GM21526 (cell line): ENCODE data around the gene NEK9.
"Not testable (repeated sequence)": the region's sequence is repeated elsewhere in the genome, so short reads cannot be mapped to it uniquely, and the experiment has no call there.

Experiments
- ATAC-seq: cut with Tn5 transposase; IDR thresholded peaks from one replicate; pipeline ENCODE4 v1.9.1; 2021; ENCODE audit warnings: moderate library complexity; ENCODE audit not compliant: unreplicated experiment, low FRiP score

NEK9 gene

DNA sequence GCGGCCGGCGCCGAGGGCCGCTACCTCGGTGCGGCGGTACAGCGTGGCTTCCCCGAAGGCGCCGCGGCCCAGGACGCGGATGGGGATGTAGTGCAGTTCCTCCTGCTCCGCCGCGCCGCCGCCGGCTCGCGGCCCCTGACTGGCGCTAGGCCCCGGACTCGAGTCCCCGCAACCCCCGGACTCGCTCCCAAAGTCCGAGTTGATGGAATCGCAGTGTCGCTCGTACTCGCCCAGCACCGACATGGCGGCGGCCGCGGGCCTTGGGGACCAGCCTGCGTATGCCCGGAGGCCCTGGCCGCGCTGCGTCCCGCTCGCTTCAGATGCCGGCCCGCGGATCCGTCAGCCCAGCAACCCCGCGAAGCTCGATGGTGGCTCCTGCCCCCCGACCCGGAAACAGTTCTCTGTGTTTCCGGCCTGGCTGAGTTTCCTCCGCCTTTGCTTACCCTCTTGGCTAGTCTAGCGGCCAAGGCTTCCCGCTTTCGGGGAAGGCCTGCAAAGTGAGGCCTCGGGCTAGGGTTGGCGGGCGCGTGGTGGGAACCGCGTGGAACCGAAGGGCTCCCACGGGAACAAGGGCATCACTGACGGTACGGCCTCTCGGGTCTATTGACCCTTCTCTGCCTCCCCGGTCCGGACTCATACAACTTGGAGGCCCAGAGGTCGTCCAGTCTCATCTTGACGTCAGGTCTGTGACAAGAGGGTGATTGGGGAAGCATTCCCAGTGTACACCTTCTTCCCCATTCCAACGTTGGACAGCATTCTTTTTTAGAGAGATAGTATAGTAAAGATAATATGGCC, at the start of gene NEK9:
Gene NEK9, minus strand, starts transcription at position 370 of the 795 bp plus-strand sequence. Its CDS starts 127 bp downstream, at position 243.
- peak; percentile 76 for ATAC-seq

DNA sequence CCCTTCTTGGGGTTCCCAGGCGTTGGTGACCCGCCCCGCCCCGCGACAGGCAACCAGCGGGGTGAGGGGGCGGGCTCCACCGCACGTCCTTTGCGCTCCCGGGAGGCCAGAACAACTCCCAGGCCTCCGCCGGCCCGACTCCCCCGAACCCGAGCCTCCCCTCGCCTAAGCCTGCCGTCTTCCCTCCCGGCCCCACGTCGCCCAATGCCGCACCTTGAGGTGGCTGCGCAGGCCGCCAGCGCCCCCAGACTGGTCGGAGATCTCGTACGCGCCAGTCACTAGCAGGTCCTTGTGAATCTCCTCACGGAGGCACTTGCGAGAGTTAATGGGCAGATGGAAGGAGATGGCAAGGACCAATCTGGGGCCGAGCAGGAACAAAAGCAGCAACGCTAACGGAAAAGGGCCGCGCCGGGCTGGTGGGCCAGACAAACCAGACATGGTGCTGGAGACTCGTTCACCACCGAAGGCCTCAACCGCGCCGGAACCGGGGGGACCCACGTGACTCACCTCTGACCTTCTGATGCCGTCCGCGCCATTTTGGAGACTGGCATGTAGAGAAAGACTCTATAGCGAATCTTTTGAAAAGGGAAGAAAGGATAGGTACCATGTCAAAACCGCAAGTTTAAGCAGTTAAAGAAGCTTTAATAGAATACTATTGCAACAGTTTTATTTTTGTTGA, 49.4 kb upstream of the NEK9 start, which contains the start of gene TMED10:
Gene TMED10, minus strand, starts transcription at position 471 of the 679 bp plus-strand sequence. Its CDS starts 33 bp downstream, at position 438.
- ATAC-seq: peak; percentile 70

DNA sequence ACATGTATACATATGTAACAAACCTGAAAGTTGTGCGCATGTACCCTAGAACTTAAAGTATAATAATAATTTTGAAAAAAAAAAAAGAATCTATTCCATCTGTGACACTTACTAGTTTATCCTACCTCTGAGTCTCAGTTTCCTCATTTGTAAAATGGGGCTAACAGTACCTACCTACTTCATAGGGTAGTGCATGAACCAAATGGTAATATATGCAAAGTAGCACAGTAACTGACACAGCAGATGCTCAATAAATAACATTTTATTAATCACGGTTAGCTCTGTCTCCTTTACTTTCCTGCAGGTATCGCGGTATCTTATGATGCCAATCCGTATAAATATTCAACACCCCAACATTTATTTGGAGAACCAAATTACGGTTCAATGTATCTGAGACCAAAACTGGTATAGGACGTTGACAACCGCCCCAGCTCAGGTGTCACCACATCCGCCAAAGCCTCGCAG, 48.9 kb upstream of the NEK9 start:
- peak; percentile 13 for ATAC-seq

- ATAC-seq: no peak
Observed at GRCh38 chr14:75174066-75174465, 47.2 kb upstream of the NEK9 start.

DNA sequence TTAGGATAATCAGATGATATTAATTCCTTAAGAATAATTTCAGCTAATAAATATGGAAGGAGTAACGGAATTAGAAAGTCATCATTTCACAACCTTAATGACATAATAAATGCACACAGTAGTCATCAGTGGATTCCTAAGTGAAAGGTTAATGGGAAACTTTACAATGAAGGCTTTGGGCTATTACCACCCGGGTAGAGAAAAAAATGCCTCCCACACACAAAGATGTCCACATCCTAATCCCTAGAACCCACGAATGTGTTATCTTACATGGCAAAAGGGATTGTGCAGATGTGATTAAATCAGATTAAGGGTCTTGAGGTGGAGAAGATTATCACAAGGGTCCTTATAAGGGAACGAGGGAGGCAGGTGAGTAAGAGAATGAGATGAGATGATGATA, 43.9 kb upstream of the NEK9 start:
- ATAC-seq: no peak

DNA sequence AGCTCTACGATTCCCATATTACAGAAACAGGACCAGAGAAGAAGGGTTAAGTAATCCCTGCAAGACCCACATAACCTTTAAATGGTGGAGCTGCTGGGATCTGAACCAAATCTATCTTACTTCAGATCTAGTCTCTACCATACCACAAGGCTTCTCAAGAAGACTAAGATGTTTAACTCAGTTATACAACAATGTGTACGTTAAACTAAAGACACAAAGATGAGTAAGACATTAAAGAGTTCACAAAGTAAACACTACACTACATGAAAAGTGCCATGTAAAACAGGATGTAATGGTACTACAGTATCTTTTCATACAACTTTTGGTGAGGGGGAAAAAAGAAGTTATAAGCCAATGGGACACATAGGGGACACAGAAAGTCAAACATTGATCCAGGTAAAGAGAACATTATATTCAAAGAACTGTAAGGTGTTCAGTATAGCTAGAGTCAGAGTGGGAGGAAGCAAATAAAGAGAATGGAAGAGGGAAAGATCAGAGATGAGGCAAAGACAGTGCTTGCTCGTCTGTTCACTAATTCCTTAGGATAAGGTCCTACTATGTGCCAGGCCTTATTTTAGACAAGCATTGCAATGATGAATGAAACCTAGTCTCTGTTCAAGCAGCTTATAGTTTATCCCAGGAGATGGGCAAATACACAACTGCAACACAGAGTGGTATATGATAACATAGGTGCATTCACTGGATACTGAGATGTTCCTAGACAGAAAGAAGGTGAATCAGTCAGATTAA, 41.9 kb upstream of the NEK9 start:
- no peak for ATAC-seq

- ATAC-seq: no peak
Observed at GRCh38 chr14:75167325-75167724, 40.5 kb upstream of the NEK9 start.

DNA sequence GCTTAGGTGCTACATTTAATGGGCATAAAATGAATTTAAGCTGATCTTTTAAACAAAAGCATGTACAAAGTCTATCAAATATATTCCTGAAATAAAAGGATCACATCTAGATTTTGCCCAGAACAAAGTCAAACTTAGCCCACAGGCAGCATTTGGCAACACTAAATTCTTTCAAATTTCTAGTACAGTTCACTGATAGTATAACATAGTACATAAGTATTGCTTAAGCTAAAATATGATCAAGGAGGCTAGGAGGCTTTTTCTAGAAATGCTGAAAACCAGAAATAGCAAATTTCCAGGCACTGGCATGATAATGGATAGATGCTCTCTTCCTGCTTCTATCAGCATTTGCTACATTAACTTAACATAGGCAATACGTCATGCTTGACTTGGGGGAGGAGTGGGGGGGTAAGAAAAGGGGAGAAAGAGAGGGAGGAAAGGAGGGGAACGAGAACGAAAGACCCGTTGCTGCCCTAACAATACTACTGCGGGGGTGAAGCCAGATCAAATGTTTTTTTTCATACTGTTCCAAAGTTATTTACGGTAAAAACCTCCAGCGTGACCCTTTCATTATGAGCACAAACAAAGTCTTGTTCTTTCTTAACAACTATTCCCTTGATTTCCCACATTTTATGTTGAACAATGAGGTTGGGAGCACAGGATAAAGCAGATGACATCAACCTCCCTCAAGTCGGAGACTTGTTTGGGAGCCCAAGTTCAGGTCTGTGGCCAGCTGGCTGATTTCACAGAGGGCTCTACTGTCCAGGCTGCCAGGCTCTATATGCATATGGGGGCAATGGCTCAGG, 38.9 kb upstream of the NEK9 start:
- ATAC-seq: no peak

DNA sequence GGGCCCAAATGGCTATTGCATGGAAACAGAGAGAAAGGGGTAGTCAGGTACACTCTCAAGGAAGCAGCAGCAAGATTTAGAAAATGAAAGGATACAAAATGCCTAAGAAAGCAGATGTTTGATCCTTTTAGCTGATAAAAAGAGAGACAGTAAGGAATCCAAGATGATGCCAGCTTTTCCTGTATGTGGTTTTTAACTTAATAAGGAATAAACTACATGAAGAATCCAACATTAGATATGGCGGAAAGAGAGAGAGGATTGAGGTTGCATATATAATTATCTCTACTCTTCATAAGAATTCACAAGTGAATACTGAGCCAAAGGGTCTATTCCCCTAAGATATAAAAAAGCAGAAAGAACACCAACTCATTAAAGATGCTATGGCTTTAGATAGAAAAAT, 38.0 kb upstream of the NEK9 start:
- ATAC-seq: no peak

DNA sequence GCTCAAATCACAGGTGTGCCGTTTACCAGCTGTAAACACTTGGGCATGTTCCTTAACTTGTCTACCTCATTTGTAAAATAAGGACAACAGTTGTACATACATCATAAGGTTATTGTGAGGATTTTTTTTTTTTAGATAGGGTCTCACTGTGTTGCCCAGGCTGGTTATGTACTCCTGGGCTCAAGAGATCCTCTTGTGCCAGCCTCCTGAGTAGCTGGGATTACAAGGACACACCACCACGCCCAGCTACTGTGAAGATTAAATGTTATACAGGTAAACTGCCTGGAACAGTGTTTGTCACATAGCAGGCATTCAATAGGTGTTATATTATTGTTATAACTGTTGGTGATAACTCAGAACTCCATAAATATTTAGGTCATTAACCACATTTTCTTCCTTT, 36.8 kb upstream of the NEK9 start:
- no peak for ATAC-seq

GRCh38 chr14:75162631-75163030, 35.8 kb upstream of the NEK9 start:
- ATAC-seq: no peak

DNA sequence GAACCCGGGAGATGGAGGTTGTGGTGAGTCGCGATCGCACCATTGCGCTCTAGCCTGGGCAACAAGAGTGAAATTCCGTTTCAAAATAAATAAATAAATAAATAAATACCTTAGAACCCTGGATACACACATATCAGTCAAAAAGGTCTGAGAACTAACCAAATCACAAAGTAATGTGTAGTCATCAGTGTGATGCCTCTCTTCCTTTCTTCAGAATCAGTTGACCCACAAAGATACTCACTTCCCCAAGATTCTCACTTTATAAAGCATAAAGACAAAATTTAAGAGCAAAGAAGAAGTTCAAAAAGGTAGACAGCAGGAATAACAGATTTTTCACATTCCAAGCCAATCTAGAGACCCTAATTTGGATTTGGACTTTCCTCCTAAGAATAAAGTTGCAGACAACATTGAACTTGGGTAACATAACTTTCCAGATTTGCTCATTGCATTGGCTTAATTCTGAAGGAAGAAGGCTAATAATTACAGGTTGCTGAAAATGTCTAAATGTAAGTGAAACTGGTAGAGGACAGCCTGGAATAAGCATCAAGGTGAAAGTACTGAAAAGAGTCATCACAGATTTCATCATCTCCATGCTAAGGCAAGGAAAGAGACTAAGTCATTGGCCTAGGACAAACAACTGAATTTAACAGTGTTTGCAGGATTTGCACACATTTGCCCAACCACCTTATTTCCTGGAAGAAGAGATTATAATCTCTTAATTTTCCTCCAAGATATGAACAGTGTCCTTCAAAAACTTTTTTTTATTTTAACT, 32.2 kb upstream of the NEK9 start:
- ATAC-seq: no peak

GRCh38 chr14:75156901-75157300, 30.1 kb upstream of the NEK9 start:
- no peak for ATAC-seq

DNA sequence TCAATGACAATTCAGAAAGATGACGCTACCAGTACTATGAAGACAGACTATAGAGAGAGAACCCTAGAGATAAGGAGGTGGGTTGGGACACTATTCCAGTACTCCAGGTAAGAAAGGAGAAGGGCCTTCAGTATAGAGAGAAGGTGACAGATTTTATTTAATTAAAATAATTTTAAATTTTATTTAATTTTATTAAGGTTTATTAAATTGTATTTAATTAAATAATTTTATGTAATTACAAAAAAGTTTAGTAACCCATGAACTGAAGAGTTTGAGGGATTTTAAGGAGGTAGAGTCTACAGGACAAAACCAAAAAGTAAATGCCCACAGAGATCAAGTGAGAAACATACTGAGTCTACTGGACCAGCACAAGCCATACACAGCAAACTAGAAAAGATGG, 29.3 kb upstream of the NEK9 start:
- ATAC-seq: no peak

- no peak for ATAC-seq
Observed at GRCh38 chr14:75155169-75155568, 28.3 kb upstream of the NEK9 start.

- no peak for ATAC-seq
Observed at GRCh38 chr14:75153295-75153694, 26.4 kb upstream of the NEK9 start.

- ATAC-seq: no peak
Observed at GRCh38 chr14:75151851-75152250, 25.0 kb upstream of the NEK9 start.

- ATAC-seq: not testable (repeated sequence)
Observed at GRCh38 chr14:75150637-75151036, 23.8 kb upstream of the NEK9 start.

- no peak for ATAC-seq
Observed at GRCh38 chr14:75150150-75150549, 23.3 kb upstream of the NEK9 start.
